CD14-positive monocyte (primary cell): ENCODE results near the gene SLC13A4. TPM values are rescaled to one million over a fixed set of nuclear protein-coding genes. Genes with fewer than 3 reads are reported as not detected.
A peak's percentile ranks its signal among the peaks of the same experiment; 100 is the strongest.

Experiments used
- DNase-seq, 3 donors: peaks; one replicate each; pipeline ENCODE4 v3.0.0-alpha.2; 2011 to 2022
- H2AFZ ChIP-seq: 2 replicates; pipeline ENCODE4 v1.6.0; 2012; ENCODE audit warnings: mild to moderate bottlenecking, low read depth, low read length, inconsistent platforms; ENCODE audit not compliant: insufficient read depth, poor library complexity, severe bottlenecking
- H3K27ac ChIP-seq, 2 donors: 1 replicate in 1 of 2; 2 replicates in 1 of 2; pipeline ENCODE4 v1.5.1; 2012 to 2013; ENCODE audit warnings: low read length in 2 of 2, control low read depth in 1 of 2, inconsistent platforms in 1 of 2, low read depth in 1 of 2, mild to moderate bottlenecking in 1 of 2
- H3K27me3 ChIP-seq, 2 donors: one replicate each; pipeline versions ENCODE4 v1.6.0 to v1.6.1; 2011 to 2013; ENCODE audit warnings: low read length in 2 of 2; ENCODE audit not compliant: control insufficient read depth in 2 of 2, insufficient read depth in 2 of 2
- H3K36me3 ChIP-seq, 2 donors: replicated peaks in 1 of 2; 1 replicate in 1 of 2; 2 replicates in 1 of 2; pipeline versions ENCODE4 v1.5.1 to v1.6.1; 2012 to 2013; ENCODE audit warnings: low read length in 2 of 2, control low read depth in 1 of 2, inconsistent platforms in 1 of 2, mild to moderate bottlenecking in 1 of 2; ENCODE audit not compliant: insufficient read depth in 2 of 2, control insufficient read depth in 1 of 2
- H3K4me1 ChIP-seq, 2 donors: 1 replicate in 1 of 2; 2 replicates in 1 of 2; pipeline versions ENCODE4 v1.5.1 to v1.6.1; 2012 to 2013; ENCODE audit warnings: low read length in 2 of 2, control low read depth in 1 of 2, inconsistent platforms in 1 of 2, mild to moderate bottlenecking in 1 of 2, moderate library complexity in 1 of 2; ENCODE audit not compliant: insufficient read depth in 2 of 2, control insufficient read depth in 1 of 2
- H3K4me2 ChIP-seq: replicated peaks from 2 replicates; pipeline ENCODE3; 2012; ENCODE audit warnings: low read length, moderate library complexity, mild to moderate bottlenecking; ENCODE audit not compliant: poor library complexity, severe bottlenecking; ENCODE audit errors: extremely low read depth
- H3K4me3 ChIP-seq, 3 experiments: fragments of 200-600 bp in 1 of 3; sonication (generic) in 1 of 3; replicated peaks in 1 of 3; 1 replicate in 2 of 3; 2 replicates in 1 of 3; pipeline ENCODE4 v1.5.1; 2011 to 2013; ENCODE audit warnings: low read length in 3 of 3, mild to moderate bottlenecking in 3 of 3, control low read depth in 2 of 3, low read depth in 2 of 3, inconsistent platforms in 1 of 3, moderate library complexity in 1 of 3
- H3K79me2 ChIP-seq: 2 replicates; pipeline ENCODE4 v1.6.0; 2012; ENCODE audit warnings: mild to moderate bottlenecking, control low read depth, inconsistent platforms, low read length, moderate library complexity; ENCODE audit not compliant: insufficient read depth
- H3K9ac ChIP-seq: 2 replicates; pipeline ENCODE4 v1.6.0; 2017; ENCODE audit warnings: low read length, mild to moderate bottlenecking; ENCODE audit not compliant: insufficient read depth, poor library complexity, severe bottlenecking
- H3K9me3 ChIP-seq, 2 donors: replicated peaks in 1 of 2; 1 replicate in 1 of 2; 2 replicates in 1 of 2; pipeline versions ENCODE4 v1.5.1 to v1.6.1; 2012 to 2013; ENCODE audit warnings: low read length in 2 of 2, control low read depth in 1 of 2; ENCODE audit not compliant: control insufficient read depth in 1 of 2, insufficient read depth in 1 of 2
- H4K20me1 ChIP-seq: 2 replicates; pipeline ENCODE4 v1.6.0; 2012; ENCODE audit warnings: mild to moderate bottlenecking, low read length, control low read depth, moderate library complexity; ENCODE audit not compliant: insufficient read depth
- H3K27ac Mint-ChIP-seq, 7 donors: one replicate each; pipeline ENCODE4 v1.8.0; 2020; ENCODE audit warnings: mild to moderate bottlenecking in 7 of 7, mixed read lengths in 7 of 7, moderate library complexity in 6 of 7, inconsistent platforms in 2 of 7
- H3K27me3 Mint-ChIP-seq, 3 donors: one replicate each; pipeline ENCODE4 v1.8.0; 2021 to 2022; ENCODE audit warnings: low read depth in 3 of 3, mild to moderate bottlenecking in 3 of 3, mixed read lengths in 3 of 3, moderate library complexity in 3 of 3, inconsistent platforms in 1 of 3
- H3K36me3 Mint-ChIP-seq, 2 donors: one replicate each; pipeline ENCODE4 v1.8.0; 2020; ENCODE audit warnings: mixed read lengths in 2 of 2, inconsistent platforms in 1 of 2, mild to moderate bottlenecking in 1 of 2
- H3K4me1 Mint-ChIP-seq: one replicate; pipeline ENCODE4 v1.8.0; 2020; ENCODE audit warnings: mild to moderate bottlenecking, mixed read lengths
- H3K4me3 Mint-ChIP-seq, 2 donors: one replicate each; pipeline ENCODE4 v1.8.0; 2020; ENCODE audit warnings: mild to moderate bottlenecking in 2 of 2, mixed read lengths in 2 of 2, moderate library complexity in 1 of 2
- H3K9me3 Mint-ChIP-seq, 7 donors: one replicate each; pipeline ENCODE4 v1.8.0; 2020 to 2022; ENCODE audit warnings: mixed read lengths in 7 of 7, mild to moderate bottlenecking in 6 of 7, moderate library complexity in 6 of 7, inconsistent platforms in 2 of 7
- CTCF ChIP-seq: fragments of 200-600 bp; IDR thresholded peaks from one replicate; pipeline ENCODE4 v1.8.0; 2022; ENCODE audit warnings: antibody characterized with exemption, mild to moderate bottlenecking
- WGBS: methylation state at CpG from one replicate; pipeline ENCODE4 v1.1.5; 2013; ENCODE audit warnings: missing lambda C conversion rate; ENCODE audit not compliant: insufficient coverage; 5-methylcytosine and 5-hydroxymethylcytosine counted together
- intact Hi-C, 2 donors: fragments of 100-400 bp; cut with micrococcal nuclease; formaldehyde crosslinking; loops; one replicate each; pipeline versions ENCODE4 v1.15.0 to v1.15.1; 2023
- polyA plus RNA-seq, 3 donors: library from polyadenylated mRNA; depleted of rRNA in 1 of 3; unstranded in 2 of 3; stranded (reverse) in 1 of 3; fragments of 300-500 nt in 2 of 3; fragments of >200 nt in 1 of 3; fragmentation: Illumina TruSeq in 2 of 3; gene quantifications; 1 replicate in 2 of 3; 2 replicates in 1 of 3; pipeline ENCODE4 v1.2.3, GENCODE V29; 2012 to 2021

SLC13A4 gene
- polyA plus RNA-seq, 3 donors = not detected

DNA sequence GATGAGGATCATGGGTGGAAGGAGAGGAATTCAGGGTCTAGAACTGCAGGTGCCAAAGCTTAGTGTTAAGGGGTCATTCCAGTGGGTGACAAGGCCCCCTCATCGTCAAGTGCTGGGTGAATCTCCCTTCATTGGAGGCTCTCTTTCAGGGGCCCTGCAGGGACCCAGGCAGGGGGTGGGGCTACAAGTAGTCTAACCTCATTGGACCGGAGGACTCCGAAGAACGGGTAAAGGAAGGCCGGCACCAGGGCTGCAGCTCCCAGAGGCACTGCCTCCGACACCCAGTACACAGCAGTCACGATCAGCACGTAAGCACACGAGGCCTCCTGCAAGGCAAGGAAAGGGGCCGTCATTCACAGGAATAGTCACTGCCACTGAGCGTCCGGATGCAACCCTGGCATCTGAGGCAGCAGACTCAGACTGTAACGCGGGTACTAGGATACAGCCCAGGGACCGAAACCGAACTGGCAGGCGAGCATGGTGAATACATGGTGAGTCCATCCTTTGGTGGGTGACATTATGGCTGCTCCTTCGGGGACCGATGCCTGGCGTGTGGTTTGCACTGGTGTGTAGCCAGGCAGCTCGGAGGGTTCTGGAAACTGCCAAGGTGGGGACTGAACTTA lies 6.7 kb downstream of the SLC13A4 start:
- intact Hi-C loops = no loop called here
- no peaks in the 10 kb centered on the region for H4K20me1 ChIP-seq
- no peak overlapping the region for H3K9ac ChIP-seq
- H3K36me3 ChIP-seq = no peaks in the 10 kb centered on the region
- Mint-ChIP-seq H3K27me3 (peaks cover 0 to 4% (median 2%) of the 10 kb centered on the region in 3 donors), H3K27ac (no peak overlapping the region), H3K9me3 (peaks cover 0 to 3% (median 0%) of the 10 kb centered on the region in 7 donors), H3K4me3 (no peak overlapping the region), H3K4me1 (peaks cover 3% of the 10 kb centered on the region), H3K36me3 (no peaks in the 10 kb centered on the region)
- 94% methylated on average over 21 of the region's 21 CpGs for WGBS
- no peaks in the 10 kb centered on the region for H3K27me3 ChIP-seq
- no peaks in the 10 kb centered on the region for H3K4me1 ChIP-seq
- no peak overlapping the region for H3K4me2 ChIP-seq
- H3K9me3 ChIP-seq = no peaks in the 10 kb centered on the region
- no peak overlapping the region for H3K27ac ChIP-seq
- TF ChIP-seq CTCF = no peak
- no peaks in the 10 kb centered on the region for H3K79me2 ChIP-seq
- no peak overlapping the region for H3K4me3 ChIP-seq
- no peak for DNase-seq
- H2AFZ ChIP-seq = no peak overlapping the region

DNA sequence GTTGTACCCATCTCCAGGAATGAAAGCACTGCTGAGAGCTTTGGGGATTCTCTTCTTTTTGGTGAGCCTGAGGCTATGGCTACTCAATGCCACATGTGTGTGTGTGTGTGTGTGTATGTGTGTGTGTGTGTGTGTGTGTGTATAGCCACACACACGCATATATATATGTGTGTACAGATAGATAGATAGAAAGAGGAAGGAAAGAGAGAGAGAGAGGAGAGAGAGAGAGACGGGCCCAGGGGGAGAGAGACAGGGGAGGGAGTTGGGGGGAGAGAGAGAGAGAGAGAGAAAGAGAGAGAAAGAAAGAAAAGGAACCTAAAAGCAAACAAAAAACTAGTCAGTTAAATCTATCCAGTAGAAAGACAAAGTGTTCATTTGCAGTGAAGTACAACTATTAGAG lies 8.3 kb downstream of the SLC13A4 start:
- TF ChIP-seq CTCF = no peak
- WGBS = no CpG with 5 or more reads among the region's 2 CpGs
- Histone ChIP-seq H3K27ac (no peak overlapping the region), H3K4me2 (no peak overlapping the region), H4K20me1 (no peaks in the 10 kb centered on the region), H3K9ac (peak overlapping the region; percentile 4), H3K27me3 (no peaks in the 10 kb centered on the region), H3K36me3 (no peaks in the 10 kb centered on the region), H3K4me1 (no peaks in the 10 kb centered on the region), H3K4me3 (no peak overlapping the region), H2AFZ (no peak overlapping the region), H3K9me3 (no peaks in the 10 kb centered on the region), H3K79me2 (no peaks in the 10 kb centered on the region)
- H3K4me1 Mint-ChIP-seq = peaks cover 3% of the 10 kb centered on the region
- H3K4me3 Mint-ChIP-seq = no peak overlapping the region
- H3K27ac Mint-ChIP-seq = no peak overlapping the region
- H3K9me3 Mint-ChIP-seq = peaks cover 0 to 3% (median 0%) of the 10 kb centered on the region in 7 donors
- no peak for DNase-seq
- H3K36me3 Mint-ChIP-seq = no peaks in the 10 kb centered on the region
- intact Hi-C loops = no loop called here
- H3K27me3 Mint-ChIP-seq = peaks cover 0 to 4% (median 2%) of the 10 kb centered on the region in 3 donors
